ENCODE data around the gene ZFYVE27.

- TF ChIP-seq, protein P1, sequence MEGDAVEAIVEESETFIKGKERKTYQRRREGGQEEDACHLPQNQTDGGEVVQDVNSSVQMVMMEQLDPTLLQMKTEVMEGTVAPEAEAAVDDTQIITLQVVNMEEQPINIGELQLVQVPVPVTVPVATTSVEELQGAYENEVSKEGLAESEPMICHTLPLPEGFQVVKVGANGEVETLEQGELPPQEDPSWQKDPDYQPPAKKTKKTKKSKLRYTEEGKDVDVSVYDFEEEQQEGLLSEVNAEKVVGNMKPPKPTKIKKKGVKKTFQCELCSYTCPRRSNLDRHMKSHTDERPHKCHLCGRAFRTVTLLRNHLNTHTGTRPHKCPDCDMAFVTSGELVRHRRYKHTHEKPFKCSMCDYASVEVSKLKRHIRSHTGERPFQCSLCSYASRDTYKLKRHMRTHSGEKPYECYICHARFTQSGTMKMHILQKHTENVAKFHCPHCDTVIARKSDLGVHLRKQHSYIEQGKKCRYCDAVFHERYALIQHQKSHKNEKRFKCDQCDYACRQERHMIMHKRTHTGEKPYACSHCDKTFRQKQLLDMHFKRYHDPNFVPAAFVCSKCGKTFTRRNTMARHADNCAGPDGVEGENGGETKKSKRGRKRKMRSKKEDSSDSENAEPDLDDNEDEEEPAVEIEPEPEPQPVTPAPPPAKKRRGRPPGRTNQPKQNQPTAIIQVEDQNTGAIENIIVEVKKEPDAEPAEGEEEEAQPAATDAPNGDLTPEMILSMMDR (IDR thresholded peaks at IDR 0.05) = no peak
- no peak for TF ChIP-seq POLR2A (IDR thresholded peaks at IDR 0.05)
These were observed 64.5 kb downstream of the ZFYVE27 start for GRCh38 chr10:97801422-97801821.

All from adrenal gland (tissue), 5 donors.